Activated naive CD4-positive, alpha-beta T cell treated with anti-CD3 and anti-CD28 coated beads, Interleukin-2, amount 10 ng/mL, durations not matched to agents 7 days and 5 days (primary cell): Measurements from ENCODE around the gene OSBPL10.

ENCODE experiments used
- CTCF ChIA-PET: fragments of 350-600 bp; sonication (Branson Sonifier 250); formaldehyde crosslinking; loops from one replicate; lab custom pipeline; 2021; ENCODE audit warnings: antibody characterized with exemption; lab: Charles Lee
- DNase-seq: peaks from one replicate; pipeline ENCODE4 v3.0.0-alpha.2; 2020
- H3K27ac Mint-ChIP-seq: one replicate; pipeline ENCODE4 v1.8.0; 2021; ENCODE audit warnings: mild to moderate bottlenecking, moderate library complexity, mixed read lengths
- H3K27me3 Mint-ChIP-seq: one replicate; pipeline ENCODE4 v1.8.0; 2021; ENCODE audit warnings: mild to moderate bottlenecking, mixed read lengths
- H3K36me3 Mint-ChIP-seq: one replicate; pipeline ENCODE4 v1.8.0; 2021; ENCODE audit warnings: mixed read lengths
- H3K4me1 Mint-ChIP-seq: one replicate; pipeline ENCODE4 v1.8.0; 2021; ENCODE audit warnings: mixed read lengths
- H3K4me3 Mint-ChIP-seq: one replicate; pipeline ENCODE4 v1.8.0; 2021; ENCODE audit warnings: mild to moderate bottlenecking, moderate library complexity, mixed read lengths
- H3K9me3 Mint-ChIP-seq: one replicate; pipeline ENCODE4 v1.8.0; 2021; ENCODE audit warnings: mixed read lengths

OSBPL10 gene

DNA sequence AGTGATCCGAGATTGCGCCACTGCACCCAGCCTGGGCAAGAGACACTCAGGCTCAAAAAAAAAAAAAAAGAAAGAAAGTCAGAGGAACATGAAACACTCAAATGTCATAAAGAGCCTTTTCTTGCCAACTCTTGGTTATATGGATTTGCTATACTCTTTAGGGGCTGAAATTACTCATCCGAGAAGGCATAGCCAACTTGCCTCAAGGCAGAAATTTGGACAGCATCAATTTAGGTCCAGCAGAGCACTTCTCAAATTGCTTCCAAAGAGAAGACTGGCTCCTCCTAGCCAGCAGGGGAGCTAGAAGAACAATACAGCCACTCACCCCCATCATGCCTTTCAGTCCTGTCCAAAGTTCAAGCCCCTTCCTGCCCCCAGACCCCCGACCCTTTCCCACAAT lies 43.8 kb downstream of the OSBPL10 start:
- Mint-ChIP-seq H3K9me3 (no peaks in the 10 kb centered on the region), H3K27ac (no peak overlapping the region), H3K27me3 (no peaks in the 10 kb centered on the region), H3K36me3 (no peaks in the 10 kb centered on the region), H3K4me3 (no peak overlapping the region), H3K4me1 (no peaks in the 10 kb centered on the region)
- CTCF ChIA-PET, result no interaction called here
- DNase-seq, result no peak

GRCh38 chr3:31936420-31937060 lies 44.5 kb downstream of the OSBPL10 start:
- H3K9me3 Mint-ChIP-seq, result no peaks in the 10 kb centered on the region
- no peaks in the 10 kb centered on the region for H3K36me3 Mint-ChIP-seq
- H3K4me3 Mint-ChIP-seq, result no peak overlapping the region
- no peaks in the 10 kb centered on the region for H3K27me3 Mint-ChIP-seq
- H3K4me1 Mint-ChIP-seq, result no peaks in the 10 kb centered on the region
- no peak for DNase-seq
- no peak overlapping the region for H3K27ac Mint-ChIP-seq
- CTCF ChIA-PET, result no interaction called here

- Mint-ChIP-seq H3K9me3 (no peaks in the 10 kb centered on the region), H3K4me3 (no peak overlapping the region), H3K36me3 (no peaks in the 10 kb centered on the region), H3K27me3 (no peaks in the 10 kb centered on the region), H3K4me1 (no peaks in the 10 kb centered on the region), H3K27ac (no peak overlapping the region)
- CTCF ChIA-PET, result no interaction called here
- DNase-seq, result no peak
Observed at GRCh38 chr3:31934866-31935265, 46.2 kb downstream of the OSBPL10 start.

DNA sequence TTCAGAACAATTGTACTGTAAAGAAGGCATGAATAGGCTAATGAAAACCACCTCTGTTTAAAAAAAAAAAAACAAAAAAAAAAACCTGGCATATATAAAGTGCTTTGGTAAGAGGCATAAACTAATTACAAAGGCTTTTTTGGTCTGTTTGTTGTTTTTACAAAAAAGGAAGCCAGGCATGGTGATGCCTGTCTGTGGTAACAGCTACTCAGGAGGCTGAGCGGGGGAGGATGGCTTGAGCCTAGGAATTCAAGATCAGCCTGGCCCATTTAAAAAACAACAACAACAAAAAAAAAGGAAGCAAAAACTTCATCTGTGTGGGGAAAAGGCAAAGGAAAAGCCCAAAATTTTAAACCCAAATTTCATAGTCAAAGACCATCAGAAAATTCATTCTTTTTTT lies 47.0 kb downstream of the OSBPL10 start:
- Mint-ChIP-seq H3K36me3 (no peaks in the 10 kb centered on the region), H3K27ac (no peak overlapping the region), H3K4me1 (no peaks in the 10 kb centered on the region), H3K9me3 (no peaks in the 10 kb centered on the region), H3K4me3 (no peak overlapping the region), H3K27me3 (no peaks in the 10 kb centered on the region)
- no peak for DNase-seq
- CTCF ChIA-PET, result interaction anchor here (0.7 to 0.9 kb wide), 2 partner anchors 11 to 52 kb away, joined by 4 read pairs; no protein-coding TSS in a partner anchor

- H3K4me1 Mint-ChIP-seq, result no peaks in the 10 kb centered on the region
- H3K4me3 Mint-ChIP-seq, result no peak overlapping the region
- CTCF ChIA-PET, result no interaction called here
- H3K9me3 Mint-ChIP-seq, result no peaks in the 10 kb centered on the region
- no peaks in the 10 kb centered on the region for H3K36me3 Mint-ChIP-seq
- H3K27me3 Mint-ChIP-seq, result no peaks in the 10 kb centered on the region
- no peak for DNase-seq
- no peak overlapping the region for H3K27ac Mint-ChIP-seq
Observed at GRCh38 chr3:31932990-31933389, 48.1 kb downstream of the OSBPL10 start.

DNA sequence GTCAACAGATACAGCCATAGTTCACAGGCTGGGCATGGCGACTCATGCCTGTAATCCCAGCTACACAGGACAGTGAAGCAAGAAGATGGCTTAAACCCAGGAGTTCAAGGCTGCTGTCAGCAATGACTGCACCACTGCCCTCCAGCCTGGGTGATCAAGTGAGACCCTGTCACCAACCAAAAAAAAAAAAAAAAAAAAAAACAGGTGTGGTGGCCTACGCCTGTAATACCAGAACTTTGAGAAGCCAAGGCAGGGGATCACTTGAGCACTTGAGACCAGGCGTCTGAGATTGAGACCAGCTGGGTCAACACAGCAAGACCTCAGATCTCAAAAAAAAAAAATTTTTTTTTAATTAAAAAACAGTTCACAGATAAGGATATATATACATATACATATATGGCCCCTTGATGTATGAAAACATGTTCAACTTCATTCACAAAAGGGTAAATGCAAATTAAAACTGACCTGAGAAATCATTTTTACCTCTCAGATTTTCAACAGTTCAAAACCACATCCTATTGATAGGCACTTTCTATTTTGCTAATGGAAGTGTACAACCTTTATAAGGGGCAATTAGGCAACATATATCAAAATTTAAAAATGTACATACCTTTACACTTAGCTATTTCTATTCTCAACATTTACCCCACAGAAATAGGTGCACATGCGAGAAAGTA lies 51.1 kb downstream of the OSBPL10 start:
- Mint-ChIP-seq H3K27me3 (no peaks in the 10 kb centered on the region), H3K27ac (no peak overlapping the region), H3K4me1 (no peaks in the 10 kb centered on the region), H3K36me3 (no peaks in the 10 kb centered on the region), H3K9me3 (no peaks in the 10 kb centered on the region), H3K4me3 (no peak overlapping the region)
- no peak for DNase-seq
- CTCF ChIA-PET, result no interaction called here

DNA sequence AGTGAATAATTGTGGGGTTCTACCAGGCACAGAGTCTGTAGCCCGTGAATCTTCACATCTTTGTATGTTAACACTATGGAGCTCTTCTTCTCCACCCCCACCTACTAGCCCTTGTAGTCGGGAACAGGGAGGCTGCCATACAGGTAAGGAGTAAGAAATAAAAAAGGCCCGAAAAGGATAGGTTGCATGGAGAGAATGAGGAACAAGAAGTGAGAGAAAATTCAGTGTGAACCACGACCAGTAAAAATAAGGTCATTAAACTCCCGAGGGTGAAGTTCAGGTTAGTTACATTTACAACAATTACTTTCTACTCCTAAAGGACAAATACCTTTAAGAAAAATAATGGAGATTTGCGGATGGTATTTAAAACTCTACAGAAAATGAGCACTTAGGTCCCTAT lies 53.3 kb downstream of the OSBPL10 start:
- no peak for DNase-seq
- H3K4me3 Mint-ChIP-seq, result no peak overlapping the region
- H3K36me3 Mint-ChIP-seq, result no peaks in the 10 kb centered on the region
- no peaks in the 10 kb centered on the region for H3K27me3 Mint-ChIP-seq
- H3K9me3 Mint-ChIP-seq, result peaks cover 2% of the 10 kb centered on the region
- CTCF ChIA-PET, result no interaction called here
- no peak overlapping the region for H3K27ac Mint-ChIP-seq
- H3K4me1 Mint-ChIP-seq, result no peaks in the 10 kb centered on the region

GRCh38 chr3:31926543-31926942 lies 54.5 kb downstream of the OSBPL10 start:
- DNase-seq, result no peak
- CTCF ChIA-PET, result no interaction called here
- H3K27ac Mint-ChIP-seq, result no peak overlapping the region
- no peaks in the 10 kb centered on the region for H3K36me3 Mint-ChIP-seq
- peaks cover 4% of the 10 kb centered on the region for H3K4me1 Mint-ChIP-seq
- no peak overlapping the region for H3K4me3 Mint-ChIP-seq
- peaks cover 5% of the 10 kb centered on the region for H3K9me3 Mint-ChIP-seq
- no peaks in the 10 kb centered on the region for H3K27me3 Mint-ChIP-seq

DNA sequence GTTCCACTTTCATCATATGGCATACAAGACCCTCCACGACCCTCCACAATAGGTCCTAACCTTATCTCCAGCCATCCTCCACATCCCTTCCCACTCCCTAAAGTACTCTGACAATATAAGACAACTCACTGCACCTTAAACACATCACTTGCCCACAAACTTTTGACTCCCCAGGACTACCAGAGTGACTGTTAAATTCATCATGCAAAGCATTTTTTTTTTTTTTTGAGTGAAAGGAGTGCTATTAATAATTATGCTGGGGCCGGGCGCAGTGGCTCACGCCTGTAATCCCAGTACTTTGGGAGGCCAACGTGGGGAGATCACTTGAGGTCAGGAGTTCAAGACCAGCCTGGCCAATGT lies 55.8 kb downstream of the OSBPL10 start:
- Mint-ChIP-seq H3K36me3 (peaks cover 2% of the 10 kb centered on the region), H3K4me1 (peaks cover 10% of the 10 kb centered on the region), H3K4me3 (no peak overlapping the region), H3K27me3 (no peaks in the 10 kb centered on the region), H3K27ac (no peak overlapping the region), H3K9me3 (peaks cover 12% of the 10 kb centered on the region)
- DNase-seq, result no peak
- CTCF ChIA-PET, result no interaction called here

DNA sequence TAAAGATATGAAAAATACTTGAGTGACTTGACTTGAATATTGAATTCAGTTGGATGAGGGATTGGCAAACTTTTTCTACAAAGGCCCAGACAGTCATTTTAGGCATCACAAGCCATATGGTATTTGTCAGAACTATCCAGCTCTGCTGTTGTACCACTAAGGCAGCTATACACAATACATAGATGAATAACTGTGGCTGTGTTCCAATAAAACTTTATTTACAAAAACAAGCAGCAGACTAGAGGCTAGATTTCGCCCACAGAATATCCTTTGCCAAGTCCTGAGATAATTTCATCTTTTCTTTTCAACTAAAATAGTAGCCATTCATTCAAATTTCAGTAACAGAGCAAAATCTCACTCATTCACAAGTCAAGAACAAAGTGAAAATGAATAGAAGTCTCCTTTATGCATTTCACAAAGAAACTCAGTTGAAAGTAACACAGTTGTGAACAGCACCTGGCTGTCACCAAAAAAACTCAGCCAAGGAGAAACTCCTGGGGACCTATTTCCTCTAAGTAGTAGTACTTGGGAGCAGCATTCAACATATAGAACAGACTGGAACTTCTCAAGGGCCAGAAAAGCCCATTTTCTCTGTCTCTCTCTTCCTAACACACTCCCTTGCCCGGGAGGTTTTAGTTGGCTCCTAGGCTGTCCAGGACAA lies 56.3 kb downstream of the OSBPL10 start:
- H3K4me3 Mint-ChIP-seq, result no peak overlapping the region
- H3K27ac Mint-ChIP-seq, result no peak overlapping the region
- CTCF ChIA-PET, result no interaction called here
- peaks cover 12% of the 10 kb centered on the region for H3K4me1 Mint-ChIP-seq
- no peak for DNase-seq
- H3K36me3 Mint-ChIP-seq, result peaks cover 6% of the 10 kb centered on the region
- H3K9me3 Mint-ChIP-seq, result peaks cover 17% of the 10 kb centered on the region
- H3K27me3 Mint-ChIP-seq, result no peaks in the 10 kb centered on the region

DNA sequence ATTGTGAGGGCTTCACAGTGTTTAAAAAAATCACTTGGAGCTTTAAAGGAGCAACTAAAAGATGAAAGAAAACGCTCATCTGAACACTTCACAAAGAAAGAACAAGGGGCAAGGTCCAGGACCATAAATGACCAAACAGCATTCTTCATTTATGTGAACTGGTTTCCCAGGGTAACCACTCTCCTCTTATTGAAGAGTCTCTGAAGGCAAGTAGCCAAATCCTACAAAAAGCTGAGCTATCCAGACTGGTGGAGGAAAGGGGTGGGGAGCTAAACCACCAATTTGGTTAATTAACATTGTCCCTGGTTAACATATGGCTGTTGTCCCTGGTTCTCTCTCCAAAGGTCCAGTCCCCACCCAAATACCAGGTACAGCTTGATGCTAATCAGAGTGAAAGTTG lies 58.1 kb downstream of the OSBPL10 start:
- CTCF ChIA-PET, result interaction anchor here (0.6 to 1.0 kb wide), 3 partner anchors 10 to 12 kb away, joined by 3 to 4 read pairs (median 3); no protein-coding TSS in a partner anchor
- H3K4me3 Mint-ChIP-seq, result no peak overlapping the region
- no peak overlapping the region for H3K27ac Mint-ChIP-seq
- H3K4me1 Mint-ChIP-seq, result peaks cover 22% of the 10 kb centered on the region
- peaks cover 6% of the 10 kb centered on the region for H3K36me3 Mint-ChIP-seq
- no peaks in the 10 kb centered on the region for H3K27me3 Mint-ChIP-seq
- DNase-seq, result no peak
- H3K9me3 Mint-ChIP-seq, result peaks cover 26% of the 10 kb centered on the region

GRCh38 chr3:31921837-31922236 lies 59.2 kb downstream of the OSBPL10 start:
- peaks cover 6% of the 10 kb centered on the region for H3K36me3 Mint-ChIP-seq
- no peaks in the 10 kb centered on the region for H3K27me3 Mint-ChIP-seq
- CTCF ChIA-PET, result no interaction called here
- no peak overlapping the region for H3K4me3 Mint-ChIP-seq
- no peak overlapping the region for H3K27ac Mint-ChIP-seq
- no peak for DNase-seq
- peaks cover 31% of the 10 kb centered on the region for H3K4me1 Mint-ChIP-seq
- H3K9me3 Mint-ChIP-seq, result peaks cover 26% of the 10 kb centered on the region

DNA sequence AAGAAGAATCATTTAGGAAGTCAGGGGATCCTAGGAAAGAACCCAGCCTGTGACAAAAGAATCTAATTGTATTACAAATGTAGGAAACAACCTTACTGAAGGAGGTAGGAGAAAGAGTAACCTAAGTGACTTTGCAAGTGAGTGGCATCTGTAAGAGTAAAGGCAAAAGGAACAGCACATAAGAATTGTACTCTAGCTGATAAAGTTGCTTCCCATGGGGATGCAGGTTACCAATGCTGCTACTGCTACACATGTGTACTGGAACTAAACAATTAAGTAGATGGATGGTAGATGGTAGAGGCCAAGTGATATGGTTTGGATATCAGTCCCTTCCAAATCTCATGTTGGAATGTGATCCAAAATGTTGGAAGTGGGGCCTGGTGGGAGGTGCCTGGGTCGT lies 60.8 kb downstream of the OSBPL10 start:
- H3K36me3 Mint-ChIP-seq, result peaks cover 6% of the 10 kb centered on the region
- CTCF ChIA-PET, result no interaction called here
- no peak overlapping the region for H3K27ac Mint-ChIP-seq
- no peak overlapping the region for H3K4me3 Mint-ChIP-seq
- H3K4me1 Mint-ChIP-seq, result peaks cover 31% of the 10 kb centered on the region
- no peaks in the 10 kb centered on the region for H3K27me3 Mint-ChIP-seq
- no peak for DNase-seq
- peaks cover 26% of the 10 kb centered on the region for H3K9me3 Mint-ChIP-seq

DNA sequence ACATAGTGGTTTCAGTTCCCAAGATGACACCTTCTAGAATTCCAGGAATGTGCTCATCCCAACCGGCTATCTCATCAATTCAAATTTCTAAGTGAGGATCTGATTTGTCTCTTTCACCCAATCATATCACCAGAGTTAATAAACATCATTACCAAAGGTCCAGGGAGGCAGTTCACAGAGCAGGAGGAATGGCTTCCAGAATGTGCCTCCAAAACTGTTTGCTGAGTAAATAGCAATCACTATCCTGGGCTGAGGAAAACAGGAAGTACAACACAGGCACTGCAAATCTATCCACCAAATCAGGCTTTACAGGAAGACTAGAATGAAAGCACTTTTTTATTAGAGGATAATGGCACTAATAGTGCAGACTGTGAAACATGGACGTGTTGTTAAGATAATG lies 61.5 kb downstream of the OSBPL10 start:
- CTCF ChIA-PET, result no interaction called here
- DNase-seq, result no peak
- Mint-ChIP-seq H3K4me3 (no peak overlapping the region), H3K9me3 (peaks cover 26% of the 10 kb centered on the region), H3K27me3 (no peaks in the 10 kb centered on the region), H3K27ac (no peak overlapping the region), H3K36me3 (peaks cover 6% of the 10 kb centered on the region), H3K4me1 (peaks cover 31% of the 10 kb centered on the region)
